H9 (cell line): ENCODE measurements around the gene IER5. TPM values are rescaled to one million over a fixed set of nuclear protein-coding genes. Genes with fewer than 3 reads are reported as not detected.

Source experiments
- DNase-seq: peaks from one replicate; pipeline ENCODE4 v3.0.0-alpha.2; 2017
- H2AFZ ChIP-seq: one replicate; pipeline ENCODE4 v1.6.1; 2013; ENCODE audit warnings: mild to moderate bottlenecking, low read length, control low read depth, moderate library complexity
- H2AK5ac ChIP-seq: 2 replicates; pipeline ENCODE4 v1.6.1; 2013; ENCODE audit warnings: low read length, control low read depth, mixed read lengths; ENCODE audit not compliant: insufficient read length
- H2BK120ac ChIP-seq: one replicate; pipeline ENCODE4 v1.6.1; 2013; ENCODE audit warnings: low read depth, mild to moderate bottlenecking, low read length, control low read depth, inconsistent platforms; ENCODE audit not compliant: poor library complexity, severe bottlenecking
- H2BK12ac ChIP-seq: 2 replicates; pipeline ENCODE4 v1.6.1; 2013; ENCODE audit warnings: low read length, control low read depth, mixed read lengths, low read depth; ENCODE audit not compliant: insufficient read length
- H2BK15ac ChIP-seq: 2 replicates; pipeline ENCODE4 v1.6.1; 2013; ENCODE audit warnings: low read depth, low read length, control low read depth
- H2BK20ac ChIP-seq: one replicate; pipeline ENCODE4 v1.6.1; 2013; ENCODE audit warnings: low read depth, mild to moderate bottlenecking, low read length, control low read depth, inconsistent platforms; ENCODE audit not compliant: poor library complexity, severe bottlenecking
- H2BK5ac ChIP-seq: 2 replicates; pipeline ENCODE4 v1.6.1; 2013; ENCODE audit warnings: low read length, control low read depth, mixed read lengths; ENCODE audit not compliant: insufficient read length
- H3K14ac ChIP-seq: 2 replicates; pipeline ENCODE4 v1.6.1; 2013; ENCODE audit warnings: low read length, control low read depth; ENCODE audit not compliant: insufficient read depth
- H3K18ac ChIP-seq: 2 replicates; pipeline ENCODE4 v1.6.1; 2013; ENCODE audit warnings: low read depth, mild to moderate bottlenecking, mixed read lengths, low read length, control low read depth; ENCODE audit not compliant: insufficient read length
- H3K23ac ChIP-seq: 2 replicates; pipeline ENCODE4 v1.6.1; 2013; ENCODE audit warnings: low read length, control low read depth, mixed read lengths, low read depth; ENCODE audit not compliant: insufficient read length
- H3K23me2 ChIP-seq: 2 replicates; pipeline ENCODE4 v1.6.1; 2013; ENCODE audit warnings: low read depth, mild to moderate bottlenecking, mixed read lengths, low read length, control low read depth; ENCODE audit not compliant: insufficient read length, poor library complexity, severe bottlenecking
- H3K27ac ChIP-seq: 2 replicates; pipeline ENCODE4 v1.5.1; 2013; ENCODE audit warnings: low read length, control low read depth, mixed read lengths, low read depth; ENCODE audit not compliant: insufficient read length
- H3K27me3 ChIP-seq: 2 replicates; pipeline ENCODE4 v1.6.1; 2013; ENCODE audit warnings: low read length, control low read depth, inconsistent platforms; ENCODE audit not compliant: insufficient read depth
- H3K4ac ChIP-seq: 2 replicates; pipeline ENCODE4 v1.6.1; 2013; ENCODE audit warnings: low read depth, mild to moderate bottlenecking, control low read depth, inconsistent platforms, low read length, moderate library complexity
- H3K4me1 ChIP-seq: 2 replicates; pipeline ENCODE4 v1.6.1; 2013; ENCODE audit warnings: low read length, control low read depth, inconsistent platforms; ENCODE audit not compliant: insufficient read depth
- H3K4me2 ChIP-seq: 2 replicates; pipeline ENCODE4 v1.6.1; 2013; ENCODE audit warnings: low read length, control low read depth, mixed read lengths; ENCODE audit not compliant: insufficient read length, insufficient read depth
- H3K56ac ChIP-seq: 2 replicates; pipeline ENCODE4 v1.6.1; 2013; ENCODE audit warnings: low read depth, mild to moderate bottlenecking, mixed read lengths, low read length, control low read depth; ENCODE audit not compliant: insufficient read length
- H3K79me1 ChIP-seq: 2 replicates; pipeline ENCODE4 v1.6.1; 2013; ENCODE audit warnings: low read depth, mild to moderate bottlenecking, moderate library complexity, low read length, control low read depth, inconsistent platforms; ENCODE audit not compliant: insufficient read depth, poor library complexity, severe bottlenecking
- H3K79me2 ChIP-seq: 2 replicates; pipeline ENCODE4 v1.6.1; 2013; ENCODE audit warnings: low read length, control low read depth, inconsistent platforms; ENCODE audit not compliant: insufficient read depth
- H3K9ac ChIP-seq: 2 replicates; pipeline ENCODE4 v1.6.1; 2013; ENCODE audit warnings: low read length, control low read depth, mixed read lengths; ENCODE audit not compliant: insufficient read length; ENCODE audit errors: extremely low read depth
- H3K9me3 ChIP-seq: one replicate; pipeline ENCODE4 v1.6.1; 2013; ENCODE audit warnings: low read depth, low read length, inconsistent platforms; ENCODE audit not compliant: control insufficient read depth
- H3T11ph ChIP-seq: one replicate; pipeline ENCODE4 v1.6.1; 2013; ENCODE audit warnings: mild to moderate bottlenecking, low read length, control low read depth, inconsistent platforms
- H4K20me1 ChIP-seq: one replicate; pipeline ENCODE4 v1.6.1; 2013; ENCODE audit not compliant: control insufficient read depth, insufficient read length, insufficient read depth
- H4K5ac ChIP-seq: 2 replicates; pipeline ENCODE4 v1.6.1; 2013; ENCODE audit warnings: low read depth, mild to moderate bottlenecking, mixed read lengths, low read length, control low read depth; ENCODE audit not compliant: insufficient read length
- H4K8ac ChIP-seq: replicated peaks from 2 replicates; pipeline ENCODE4 v1.6.1; 2013; ENCODE audit warnings: low read length, control low read depth, mixed read lengths, low read depth; ENCODE audit not compliant: insufficient read length
- H4K91ac ChIP-seq: 2 replicates; pipeline ENCODE4 v1.6.1; 2013; ENCODE audit warnings: low read depth, mild to moderate bottlenecking, moderate library complexity, mixed read lengths, low read length, control low read depth; ENCODE audit not compliant: insufficient read length
- H3K27ac Mint-ChIP-seq, 3 experiments: 2 replicates in 2 of 3; 3 replicates in 1 of 3; pipeline ENCODE4 v1.8.0; 2020 to 2021; ENCODE audit warnings: mixed read lengths in 3 of 3, mild to moderate bottlenecking in 1 of 3, moderate library complexity in 1 of 3
- H3K27me3 Mint-ChIP-seq: 2 replicates; pipeline ENCODE4 v1.8.0; 2021; ENCODE audit warnings: low read depth, mild to moderate bottlenecking, moderate library complexity, mixed read lengths
- H3K36me3 Mint-ChIP-seq, 3 experiments: 2 replicates in 2 of 3; 3 replicates in 1 of 3; pipeline ENCODE4 v1.8.0; 2020 to 2021; ENCODE audit warnings: low read depth in 3 of 3, mixed read lengths in 3 of 3; ENCODE audit not compliant: insufficient read depth in 1 of 3
- H3K4me1 Mint-ChIP-seq, 2 experiments: 2 replicates each; pipeline ENCODE4 v1.8.0; 2020; ENCODE audit warnings: mixed read lengths in 2 of 2
- H3K4me3 Mint-ChIP-seq, 2 experiments: 2 replicates in 1 of 2; 3 replicates in 1 of 2; pipeline ENCODE4 v1.8.0; 2020 to 2021; ENCODE audit warnings: mild to moderate bottlenecking in 2 of 2, mixed read lengths in 2 of 2, moderate library complexity in 1 of 2
- H3K9me3 Mint-ChIP-seq, 2 experiments: 2 replicates in 1 of 2; 3 replicates in 1 of 2; pipeline ENCODE4 v1.8.0; 2020; ENCODE audit warnings: mild to moderate bottlenecking in 2 of 2, mixed read lengths in 2 of 2, moderate library complexity in 1 of 2
- WGBS: extraction: QIAGEN DNeasy Blood & Tissue Kit; methylation state at CpG from one replicate; pipeline ENCODE4 v1.1.7; 2013; ENCODE audit warnings: missing lambda C conversion rate, low lambda C conversion rate, mixed read lengths; ENCODE audit not compliant: insufficient read length; ENCODE audit errors: extremely low coverage; 5-methylcytosine and 5-hydroxymethylcytosine counted together
- total RNA-seq: library from RNA; stranded (reverse); gene quantifications from 2 replicates; pipeline ENCODE4 v1.2.1, GENCODE V29; 2021
- TF ChIP-seq, protein P1 (sequence below): fragments of 200-600 bp; sonication (generic); conservative IDR thresholded peaks from 3 replicates; pipeline ENCODE4 v1.8.0; 2021; ENCODE audit warnings: antibody characterized with exemption, mild to moderate bottlenecking

Gene IER5
- total RNA-seq, 1 experiment from 2014 or later = 6.7 TPM

DNA sequence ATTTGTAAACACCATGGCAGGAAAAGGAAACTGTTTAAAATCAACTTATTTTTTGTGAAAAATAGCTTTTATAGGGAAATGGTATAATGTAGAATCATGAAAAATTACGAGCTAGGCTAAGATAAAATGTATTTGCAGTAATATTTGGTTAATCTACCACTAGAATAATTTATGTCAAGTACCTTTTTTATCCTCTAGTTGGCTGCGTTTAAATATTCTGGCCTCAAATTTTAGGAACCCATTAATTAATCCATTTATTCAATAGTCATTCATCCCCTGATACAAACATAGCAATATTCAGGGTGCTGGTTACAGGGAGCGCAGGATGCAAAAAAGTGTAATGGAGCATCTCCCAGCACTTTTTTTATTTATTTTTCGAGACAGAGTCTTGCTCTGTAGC lies 8.6 kb upstream of the IER5 start:
- H3K79me1 ChIP-seq = no peaks in the 10 kb centered on the region
- no peak overlapping the region for H2BK15ac ChIP-seq
- no peaks in the 10 kb centered on the region for H3K79me2 ChIP-seq
- H3K27ac ChIP-seq = no peak overlapping the region
- no peaks in the 10 kb centered on the region for H3K23me2 ChIP-seq
- H2AFZ ChIP-seq = no peak overlapping the region
- no peak overlapping the region for H4K5ac ChIP-seq
- H3K9ac ChIP-seq = no peak overlapping the region
- peaks cover 0 to under 1% (median 0%) of the 10 kb centered on the region in 3 experiments; a peak in 2 of 7 replicates for H3K36me3 Mint-ChIP-seq
- H2BK20ac ChIP-seq = no peak overlapping the region
- peaks cover 2% of the 10 kb centered on the region; the same call in 1 of the 2 replicates for H3K4me1 ChIP-seq
- no peak overlapping the region for H3K18ac ChIP-seq
- H3K4me3 Mint-ChIP-seq = no peak overlapping the region
- H3K14ac ChIP-seq = no peak overlapping the region
- no peak for DNase-seq
- no CpG with 5 or more reads among the region's 4 CpGs for WGBS
- no peaks in the 10 kb centered on the region for H3K9me3 Mint-ChIP-seq
- H2AK5ac ChIP-seq = no peak overlapping the region
- H3K4ac ChIP-seq = no peak overlapping the region
- H2BK120ac ChIP-seq = no peak overlapping the region
- H2BK5ac ChIP-seq = no peak overlapping the region
- H3K56ac ChIP-seq = no peak overlapping the region
- TF ChIP-seq, protein P1, sequence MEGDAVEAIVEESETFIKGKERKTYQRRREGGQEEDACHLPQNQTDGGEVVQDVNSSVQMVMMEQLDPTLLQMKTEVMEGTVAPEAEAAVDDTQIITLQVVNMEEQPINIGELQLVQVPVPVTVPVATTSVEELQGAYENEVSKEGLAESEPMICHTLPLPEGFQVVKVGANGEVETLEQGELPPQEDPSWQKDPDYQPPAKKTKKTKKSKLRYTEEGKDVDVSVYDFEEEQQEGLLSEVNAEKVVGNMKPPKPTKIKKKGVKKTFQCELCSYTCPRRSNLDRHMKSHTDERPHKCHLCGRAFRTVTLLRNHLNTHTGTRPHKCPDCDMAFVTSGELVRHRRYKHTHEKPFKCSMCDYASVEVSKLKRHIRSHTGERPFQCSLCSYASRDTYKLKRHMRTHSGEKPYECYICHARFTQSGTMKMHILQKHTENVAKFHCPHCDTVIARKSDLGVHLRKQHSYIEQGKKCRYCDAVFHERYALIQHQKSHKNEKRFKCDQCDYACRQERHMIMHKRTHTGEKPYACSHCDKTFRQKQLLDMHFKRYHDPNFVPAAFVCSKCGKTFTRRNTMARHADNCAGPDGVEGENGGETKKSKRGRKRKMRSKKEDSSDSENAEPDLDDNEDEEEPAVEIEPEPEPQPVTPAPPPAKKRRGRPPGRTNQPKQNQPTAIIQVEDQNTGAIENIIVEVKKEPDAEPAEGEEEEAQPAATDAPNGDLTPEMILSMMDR = no peak
- H3K9me3 ChIP-seq = no peaks in the 10 kb centered on the region
- H4K20me1 ChIP-seq = no peaks in the 10 kb centered on the region
- no peak overlapping the region for H3T11ph ChIP-seq
- H2BK12ac ChIP-seq = no peak overlapping the region
- no peak overlapping the region for H3K27ac Mint-ChIP-seq
- H3K4me1 Mint-ChIP-seq = peaks cover 33 to 43% of the 10 kb centered on the region in 2 experiments
- no peak overlapping the region for H3K4me2 ChIP-seq
- H4K8ac ChIP-seq = no peak overlapping the region
- H3K27me3 ChIP-seq = no peaks in the 10 kb centered on the region
- no peak overlapping the region for H3K23ac ChIP-seq
- peaks cover 3% of the 10 kb centered on the region for H3K27me3 Mint-ChIP-seq
- H4K91ac ChIP-seq = no peak overlapping the region
